Activated naive CD8-positive, alpha-beta T cell treated with anti-CD3 and anti-CD28 coated beads, Interleukin-2, amount 10 ng/mL, durations not matched to agents 7 days and 5 days (primary cell): ENCODE measurements around the gene KIFC3. TPM values are rescaled to one million over a fixed set of nuclear protein-coding genes. Genes with fewer than 3 reads are reported as not detected.
"Not testable (repeated sequence)": the region's sequence is repeated elsewhere in the genome, so short reads cannot be mapped to it uniquely, and the experiment has no call there.

ENCODE experiments used
- ATAC-seq: fragments of 150-1000 bp; cut with Tn5 transposase; one replicate; pipeline ENCODE4 v1.10.0; 2021; ENCODE audit warnings: low read depth, moderate library complexity
- POLR2A ChIA-PET: fragments of 350-600 bp; sonication (Branson Sonifier 250); formaldehyde crosslinking; loops from one replicate; lab custom pipeline; 2021; ENCODE audit warnings: antibody characterized with exemption; lab: Charles Lee
- DNase-seq: peaks from one replicate; pipeline ENCODE4 v3.0.0; 2021
- H3K27ac Mint-ChIP-seq: one replicate; pipeline ENCODE4 v1.8.0; 2022; ENCODE audit warnings: mild to moderate bottlenecking, mixed read lengths
- H3K27me3 Mint-ChIP-seq: one replicate; pipeline ENCODE4 v1.8.0; 2022; ENCODE audit warnings: mild to moderate bottlenecking, moderate library complexity, mixed read lengths
- H3K36me3 Mint-ChIP-seq: one replicate; pipeline ENCODE4 v1.8.0; 2021; ENCODE audit warnings: mild to moderate bottlenecking, mixed read lengths
- H3K4me1 Mint-ChIP-seq: one replicate; pipeline ENCODE4 v1.8.0; 2021; ENCODE audit warnings: mixed read lengths
- H3K4me3 Mint-ChIP-seq: one replicate; pipeline ENCODE4 v1.8.0; 2022; ENCODE audit warnings: mild to moderate bottlenecking, moderate library complexity, mixed read lengths
- H3K9me3 Mint-ChIP-seq: one replicate; pipeline ENCODE4 v1.8.0; 2021; ENCODE audit warnings: mixed read lengths
- microRNA-seq: library from miRNA; unstranded; fragments of <30 nt; microRNA quantifications from one replicate; pipeline ENCODE4 v1.2.0, GENCODE V29; 2022
- total RNA-seq, 2 experiments: library from RNA; stranded (reverse); gene quantifications; one replicate each; pipeline ENCODE4 v1.2.3, GENCODE V29; 2021

KIFC3 gene
- total RNA-seq, 2 experiments from 2014 or later, result 1.1 to 1.9 TPM

DNA sequence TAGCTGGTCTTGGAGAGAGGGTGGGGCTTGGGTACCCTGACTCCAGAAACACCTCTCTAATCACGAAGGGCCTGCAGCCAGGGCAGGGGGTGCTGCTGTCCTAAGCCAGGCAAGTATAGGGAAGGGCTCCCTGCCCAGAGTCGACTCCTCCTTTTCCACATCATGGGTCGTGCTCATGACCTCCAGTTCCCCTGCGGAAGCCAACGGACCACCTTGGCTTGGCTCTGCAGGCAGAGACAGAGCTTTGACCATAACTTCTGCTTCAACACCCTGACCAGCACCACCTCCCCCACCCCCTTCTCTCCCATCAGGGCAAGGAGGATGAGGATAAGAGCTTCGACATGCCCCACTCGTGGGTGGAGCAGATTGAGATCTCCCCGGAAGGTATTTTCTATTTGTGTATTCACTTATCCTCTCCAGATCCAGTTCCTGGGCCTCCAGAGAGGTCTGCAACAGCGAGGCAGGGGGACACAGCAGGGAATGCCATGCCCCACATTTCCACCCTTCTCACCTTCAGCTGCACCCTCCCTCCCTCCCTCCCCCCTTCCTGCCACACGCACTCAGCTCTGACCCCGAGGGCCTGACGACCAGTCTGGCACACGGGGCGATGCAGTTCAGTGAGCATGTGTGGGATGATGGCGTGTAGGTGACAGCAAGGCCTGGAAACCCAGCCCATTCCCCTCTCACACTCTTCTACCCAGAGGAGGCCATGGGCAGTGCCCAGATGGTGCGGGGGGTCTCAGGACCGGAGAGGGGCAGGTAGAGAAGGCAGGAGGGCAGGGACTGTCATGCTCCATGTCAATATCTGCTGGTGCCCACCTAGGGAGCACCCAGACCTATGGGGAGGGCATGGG, 80.7 kb downstream of the KIFC3 start:
- no peaks in the 10 kb centered on the region for H3K9me3 Mint-ChIP-seq
- POLR2A ChIA-PET, result no interaction called here
- H3K4me1 Mint-ChIP-seq, result peaks cover 2% of the 10 kb centered on the region
- H3K27me3 Mint-ChIP-seq, result peaks cover under 1% of the 10 kb centered on the region
- no peak for DNase-seq
- ATAC-seq, result no peak
- no peaks in the 10 kb centered on the region for H3K36me3 Mint-ChIP-seq
- H3K27ac Mint-ChIP-seq, result no peak overlapping the region
- H3K4me3 Mint-ChIP-seq, result no peak overlapping the region

- Mint-ChIP-seq H3K27ac (no peak overlapping the region), H3K36me3 (no peaks in the 10 kb centered on the region), H3K27me3 (peaks cover 2% of the 10 kb centered on the region), H3K4me1 (peaks cover 2% of the 10 kb centered on the region), H3K4me3 (no peak overlapping the region), H3K9me3 (no peaks in the 10 kb centered on the region)
- POLR2A ChIA-PET, result no interaction called here
- ATAC-seq (peak; percentile 98), DNase-seq (peak; percentile 74)
Observed at GRCh38 chr16:57720142-57720575, 82.1 kb downstream of the KIFC3 start.

DNA sequence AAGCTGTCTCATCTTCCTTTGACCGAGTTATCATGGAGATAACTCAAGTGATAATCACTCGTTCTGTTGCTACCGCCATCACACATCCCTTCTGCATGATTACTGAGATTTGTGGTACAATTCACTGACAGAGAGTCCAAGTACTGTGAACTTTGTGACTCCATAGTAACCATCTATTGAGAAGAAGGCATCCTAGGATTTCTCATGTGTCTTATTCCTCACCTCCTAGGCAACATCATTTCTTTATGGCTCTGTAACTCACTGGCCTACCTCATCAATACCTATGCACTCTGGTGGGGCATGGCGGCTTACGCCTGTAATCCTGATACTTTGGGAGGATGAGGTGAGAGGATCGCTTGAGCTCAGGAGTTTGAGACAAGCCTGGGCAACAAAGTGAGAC, 88.2 kb downstream of the KIFC3 start:
- POLR2A ChIA-PET, result no interaction called here
- Mint-ChIP-seq H3K9me3 (no peaks in the 10 kb centered on the region), H3K27ac (no peak overlapping the region)

DNA sequence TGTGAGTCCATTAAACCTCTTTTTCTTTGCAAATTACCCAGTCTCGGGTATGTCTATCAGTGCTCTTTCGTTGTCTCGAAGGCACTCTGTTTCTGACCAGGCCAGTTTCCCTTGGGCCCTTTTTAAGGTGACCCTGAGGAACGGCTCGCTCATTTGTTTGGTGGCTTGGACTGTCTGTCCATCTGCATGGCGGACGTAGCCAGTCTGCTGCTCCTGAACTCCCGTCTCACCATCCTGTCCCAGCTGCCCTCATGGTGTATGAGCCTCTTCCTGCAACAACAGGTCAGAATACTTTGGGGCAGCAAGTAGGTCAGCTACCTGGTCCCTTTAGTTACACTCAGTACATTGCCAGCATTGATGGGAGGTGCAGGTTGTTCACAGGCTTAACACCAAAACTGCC, 88.7 kb downstream of the KIFC3 start:
- POLR2A ChIA-PET, result no interaction called here
- Mint-ChIP-seq H3K9me3 (no peaks in the 10 kb centered on the region), H3K4me3 (no peak overlapping the region), H3K36me3 (no peaks in the 10 kb centered on the region), H3K27me3 (peaks cover 43% of the 10 kb centered on the region), H3K4me1 (no peaks in the 10 kb centered on the region), H3K27ac (no peak overlapping the region)
- ATAC-seq (no peak), DNase-seq (no peak)

More for the DNA sequence above, 88.2 kb downstream of the KIFC3 start:
- H3K27me3 Mint-ChIP-seq, result peaks cover 40% of the 10 kb centered on the region
- DNase-seq (no peak), ATAC-seq (no peak)
- no peak overlapping the region for H3K4me3 Mint-ChIP-seq
- no peaks in the 10 kb centered on the region for H3K36me3 Mint-ChIP-seq
- H3K4me1 Mint-ChIP-seq, result no peaks in the 10 kb centered on the region

- H3K4me3 Mint-ChIP-seq, ATAC-seq, H3K9me3 Mint-ChIP-seq, H3K36me3 Mint-ChIP-seq, DNase-seq, H3K4me1 Mint-ChIP-seq, POLR2A ChIA-PET, H3K27ac Mint-ChIP-seq: not testable (repeated sequence)
- H3K27me3 Mint-ChIP-seq, result peaks cover 44% of the 10 kb centered on the region
Observed at GRCh38 chr16:57712569-57712968, 89.7 kb downstream of the KIFC3 start.

DNA sequence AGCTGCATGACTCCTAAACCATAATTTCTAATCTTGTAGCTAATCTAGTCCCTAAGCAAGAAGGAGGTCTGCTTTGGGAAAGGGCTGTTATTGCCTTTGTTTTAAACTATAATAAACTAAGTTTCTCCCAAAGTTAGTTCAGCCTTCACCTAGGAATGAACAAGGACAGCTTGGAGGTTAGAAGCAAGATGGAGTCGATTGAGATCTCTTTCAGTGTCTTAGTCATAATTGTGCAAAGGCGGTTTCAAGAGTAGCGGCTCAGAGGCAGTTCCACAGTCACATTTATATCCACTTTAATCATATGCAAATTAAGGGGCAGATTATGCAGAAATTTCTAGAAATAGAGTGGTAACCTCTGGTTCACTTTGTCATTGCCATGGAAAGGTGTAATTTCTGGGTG, 90.3 kb downstream of the KIFC3 start:
- Mint-ChIP-seq H3K27me3 (peaks cover 45% of the 10 kb centered on the region), H3K9me3 (no peaks in the 10 kb centered on the region), H3K4me3 (no peak overlapping the region), H3K27ac (no peak overlapping the region), H3K4me1 (peaks cover 7% of the 10 kb centered on the region), H3K36me3 (no peaks in the 10 kb centered on the region)
- DNase-seq (no peak), ATAC-seq (no peak)
- POLR2A ChIA-PET, result no interaction called here

- POLR2A ChIA-PET, result no interaction called here
- peaks cover 3% of the 10 kb centered on the region for H3K9me3 Mint-ChIP-seq
- H3K27ac Mint-ChIP-seq, result no peak overlapping the region
- DNase-seq (no peak), ATAC-seq (no peak)
- H3K27me3 Mint-ChIP-seq, result peaks cover 46% of the 10 kb centered on the region
- H3K4me1 Mint-ChIP-seq, result peaks cover 11% of the 10 kb centered on the region
- H3K4me3 Mint-ChIP-seq, result no peak overlapping the region
- H3K36me3 Mint-ChIP-seq, result peaks cover 2% of the 10 kb centered on the region
Observed at GRCh38 chr16:57711346-57711745, 90.9 kb downstream of the KIFC3 start.

DNA sequence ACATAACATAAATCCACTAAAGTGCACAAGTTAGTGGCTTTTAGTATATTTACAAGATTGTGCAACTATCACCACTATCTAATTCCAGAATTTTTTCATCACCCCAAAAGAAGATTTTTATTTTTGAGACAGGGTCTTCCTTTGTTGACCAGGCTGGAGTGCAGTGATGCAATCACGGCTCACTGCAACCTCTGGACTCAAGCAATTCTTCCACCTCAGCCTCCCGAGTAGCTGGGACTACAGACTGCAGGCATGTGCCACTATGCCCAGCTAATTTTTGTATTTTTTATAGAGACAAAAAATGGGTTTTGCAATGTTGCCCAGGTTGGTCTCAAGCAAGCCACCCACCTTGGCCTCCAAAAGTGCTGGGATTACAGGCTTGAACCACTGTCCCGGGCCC, 92.6 kb downstream of the KIFC3 start:
- POLR2A ChIA-PET, result interaction anchor here (0.7 kb wide), 1 partner anchor 47 kb away, joined by 6 read pairs; no protein-coding TSS in a partner anchor
- H3K27me3 Mint-ChIP-seq, result peaks cover 42% of the 10 kb centered on the region
- peaks cover 2% of the 10 kb centered on the region for H3K36me3 Mint-ChIP-seq
- DNase-seq, result no peak
- peaks cover 3% of the 10 kb centered on the region for H3K9me3 Mint-ChIP-seq
- no peak for ATAC-seq
- peaks cover 12% of the 10 kb centered on the region for H3K4me1 Mint-ChIP-seq
- H3K27ac Mint-ChIP-seq, result no peak overlapping the region
- no peak overlapping the region for H3K4me3 Mint-ChIP-seq

Small RNA genes within 50 kb of the gene (microRNA-seq; reads per million reads assigned to microRNA genes)
- gene MIR6772, result not detected

Other genes starting within 250 kb of the KIFC3 start
- gene ADGRG1, start 173.9 kb downstream of the KIFC3 start, total RNA-seq, result 1 to 10 TPM; 4.3 to 5.6 TPM
- not detected for gene ADGRG3, start 134.2 kb downstream of the KIFC3 start, total RNA-seq
- gene DRC7, start 107.7 kb downstream of the KIFC3 start, total RNA-seq, result under 1 TPM in 1 of 2 experiments, not detected in 1; 0.17 TPM
- 10 to 100 TPM; 31.1 to 31.4 TPM for gene KATNB1, start 66.7 kb downstream of the KIFC3 start, total RNA-seq
- gene CNGB1, start 168.6 kb upstream of the KIFC3 start, total RNA-seq, result not detected
- gene ZNF319, start 198.2 kb upstream of the KIFC3 start, total RNA-seq, result 10 to 100 TPM; 21.5 to 21.8 TPM
- gene USB1, start 198.9 kb upstream of the KIFC3 start, total RNA-seq, result 10 to 100 TPM; 47.4 to 53.9 TPM
- under 1 TPM; 0.61 to 0.62 TPM for gene MMP15, start 223.3 kb upstream of the KIFC3 start, total RNA-seq